HG02970 (cell line): Measurements from ENCODE around the gene ILF3.

Experiments
- ATAC-seq: cut with Tn5 transposase; IDR thresholded peaks from one replicate; pipeline ENCODE4 v1.9.1; 2021; ENCODE audit warnings: mild to moderate bottlenecking, moderate library complexity, moderate number of reproducible peaks; ENCODE audit not compliant: unreplicated experiment, low FRiP score

Gene ILF3

GRCh38 chr19:10653732-10654609 is at the start of gene ILF3:
TSS of gene ILF3 (plus strand) at chr19:10654346. CDS start at chr19:10670606, 16,260 bp downstream.
- ATAC-seq: peak; percentile 84

- peak; percentile 12 for ATAC-seq
Observed at GRCh38 chr19:10604460-10604980, 49.6 kb upstream of the ILF3 start.

- ATAC-seq: no peak
Observed at GRCh38 chr19:10611907-10612306, 42.2 kb upstream of the ILF3 start.

- ATAC-seq: no peak
Observed at GRCh38 chr19:10612499-10613119, 41.5 kb upstream of the ILF3 start.

GRCh38 chr19:10615429-10616023 is 38.6 kb upstream of the ILF3 start:
- ATAC-seq: no peak

GRCh38 chr19:10617409-10618121 is 36.6 kb upstream of the ILF3 start:
- ATAC-seq: no peak

- ATAC-seq: no peak
Observed at GRCh38 chr19:10618846-10619245, 35.3 kb upstream of the ILF3 start.

- no peak for ATAC-seq
Observed at GRCh38 chr19:10620786-10621185, 33.4 kb upstream of the ILF3 start.

GRCh38 chr19:10621966-10622365 is 32.2 kb upstream of the ILF3 start:
- no peak for ATAC-seq

- ATAC-seq: no peak
Observed at GRCh38 chr19:10624585-10624984, 29.6 kb upstream of the ILF3 start.

GRCh38 chr19:10625003-10625761 is 29.0 kb upstream of the ILF3 start, which contains the start of gene SLC44A2:
TSS of gene SLC44A2 (plus strand) at chr19:10625553. CDS start at chr19:10625634, 81 bp downstream.
- ATAC-seq: no peak

- no peak for ATAC-seq
Observed at GRCh38 chr19:10625762-10626138, 28.4 kb upstream of the ILF3 start.

GRCh38 chr19:10631874-10632273 is 22.3 kb upstream of the ILF3 start:
- ATAC-seq: no peak

- no peak for ATAC-seq
Observed at GRCh38 chr19:10634430-10634829, 19.7 kb upstream of the ILF3 start.

- ATAC-seq: no peak
Observed at GRCh38 chr19:10634963-10635362, 19.2 kb upstream of the ILF3 start.

GRCh38 chr19:10636304-10636972 is 17.7 kb upstream of the ILF3 start:
- ATAC-seq: no peak

- no peak for ATAC-seq
Observed at GRCh38 chr19:10637894-10638293, 16.3 kb upstream of the ILF3 start.

GRCh38 chr19:10639836-10640235 is 14.3 kb upstream of the ILF3 start:
- ATAC-seq: peak; percentile 46

- no peak for ATAC-seq
Observed at GRCh38 chr19:10640361-10640760, 13.8 kb upstream of the ILF3 start.
